DND-41 (cell line): ENCODE results near the gene DTNB.

Experiments used
- EZH2 ChIP-seq: IDR thresholded peaks from 3 replicates; pipeline ENCODE4 v1.6.1; 2012; ENCODE audit warnings: borderline replicate concordance, low read depth, mild to moderate bottlenecking, moderate library complexity, low read length, inconsistent platforms; ENCODE audit not compliant: severe bottlenecking
- TF ChIP-seq, protein P1 (sequence below): IDR thresholded peaks from 2 replicates; pipeline ENCODE4 v1.5.1; 2012; ENCODE audit warnings: borderline replicate concordance, low read length, moderate library complexity, mild to moderate bottlenecking; ENCODE audit not compliant: poor library complexity, severe bottlenecking; ENCODE audit errors: extremely low read depth

DNA sequence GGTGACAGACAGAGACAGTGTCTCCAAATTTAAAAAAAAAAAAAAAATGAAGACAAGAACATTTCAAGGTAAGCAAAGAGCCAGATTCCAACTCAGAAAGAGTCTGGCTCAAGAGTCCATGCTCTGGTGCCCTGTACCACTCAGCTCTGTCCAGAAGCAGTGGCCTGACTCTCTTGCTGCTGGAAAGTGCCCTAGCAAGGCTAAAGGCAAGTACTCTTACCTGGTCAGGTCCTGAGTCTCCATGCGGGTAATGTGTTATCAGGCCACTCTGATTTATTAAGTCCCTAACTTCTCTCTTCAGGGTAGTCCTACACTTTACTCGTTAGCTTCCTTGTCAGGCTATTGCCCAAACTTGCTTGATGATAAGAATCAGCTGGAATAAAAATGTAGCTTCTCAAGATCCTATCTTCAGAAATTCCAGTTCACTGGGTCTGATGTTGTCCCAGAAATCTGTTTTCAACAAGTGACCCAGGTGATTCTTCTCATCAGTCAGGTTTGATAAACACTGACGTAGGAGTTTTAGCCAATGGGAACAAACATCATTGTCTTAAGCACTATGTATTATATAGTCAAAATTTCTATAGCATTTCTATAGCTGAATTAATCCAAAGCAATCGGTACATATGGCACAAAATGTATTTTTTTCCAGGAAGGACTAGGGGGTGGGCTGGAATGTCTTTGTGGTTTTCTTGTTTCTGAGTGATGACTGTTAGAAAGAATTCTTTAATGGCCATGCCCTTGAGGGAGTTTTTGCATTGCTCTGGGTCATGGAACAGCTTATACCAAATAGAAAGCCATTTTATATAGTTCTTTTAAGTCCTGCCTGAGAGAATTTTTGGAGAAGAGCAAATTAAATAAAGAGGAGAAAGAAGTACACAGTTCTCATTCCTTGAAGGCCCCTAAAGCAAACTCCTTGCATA, 191.7 kb downstream of the DTNB start:
- TF ChIP-seq, protein P1, sequence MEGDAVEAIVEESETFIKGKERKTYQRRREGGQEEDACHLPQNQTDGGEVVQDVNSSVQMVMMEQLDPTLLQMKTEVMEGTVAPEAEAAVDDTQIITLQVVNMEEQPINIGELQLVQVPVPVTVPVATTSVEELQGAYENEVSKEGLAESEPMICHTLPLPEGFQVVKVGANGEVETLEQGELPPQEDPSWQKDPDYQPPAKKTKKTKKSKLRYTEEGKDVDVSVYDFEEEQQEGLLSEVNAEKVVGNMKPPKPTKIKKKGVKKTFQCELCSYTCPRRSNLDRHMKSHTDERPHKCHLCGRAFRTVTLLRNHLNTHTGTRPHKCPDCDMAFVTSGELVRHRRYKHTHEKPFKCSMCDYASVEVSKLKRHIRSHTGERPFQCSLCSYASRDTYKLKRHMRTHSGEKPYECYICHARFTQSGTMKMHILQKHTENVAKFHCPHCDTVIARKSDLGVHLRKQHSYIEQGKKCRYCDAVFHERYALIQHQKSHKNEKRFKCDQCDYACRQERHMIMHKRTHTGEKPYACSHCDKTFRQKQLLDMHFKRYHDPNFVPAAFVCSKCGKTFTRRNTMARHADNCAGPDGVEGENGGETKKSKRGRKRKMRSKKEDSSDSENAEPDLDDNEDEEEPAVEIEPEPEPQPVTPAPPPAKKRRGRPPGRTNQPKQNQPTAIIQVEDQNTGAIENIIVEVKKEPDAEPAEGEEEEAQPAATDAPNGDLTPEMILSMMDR, result no peak
- no peak for TF ChIP-seq EZH2
